Upper lobe of left lung (tissue), 4 donors: Measurements from ENCODE around the gene STARD10.

Experiments used
- CTCF ChIP-seq, 6 experiments: fragments of 450-650 bp in 4 of 6; fragments of 200-600 bp in 2 of 6; sonication (generic) in 2 of 6; IDR thresholded peaks; one replicate each; pipeline ENCODE4 v1.5.1; 2016 to 2019; ENCODE audit warnings: antibody characterized with exemption in 6 of 6
- EP300 ChIP-seq, 4 donors: sonication (generic); formaldehyde crosslinking; IDR thresholded peaks; one replicate each; pipeline ENCODE4 v1.5.1; 2017; ENCODE audit warnings: antibody characterized with exemption in 4 of 4, control low read depth in 2 of 4
- POLR2A ChIP-seq, 4 donors: fragments of 450-650 bp; IDR thresholded peaks; one replicate each; pipeline ENCODE4 v1.5.1; 2016 to 2017; ENCODE audit warnings: antibody characterized with exemption in 4 of 4, mild to moderate bottlenecking in 2 of 4
- POLR2AphosphoS5 ChIP-seq, 2 donors: sonication (generic); formaldehyde crosslinking; IDR thresholded peaks; one replicate each; pipeline ENCODE4 v1.5.1; 2017; ENCODE audit warnings: antibody characterized with exemption in 2 of 2

- TF ChIP-seq CTCF (IDR thresholded peaks at IDR 0.05), result peak in 3 of 6 experiments; percentile 7 to 31 (median 12)
- peak in 1 of 2 donors; percentile 51 for TF ChIP-seq POLR2AphosphoS5 (IDR thresholded peaks at IDR 0.05)
- no peak for TF ChIP-seq EP300 (IDR thresholded peaks at IDR 0.05)
- TF ChIP-seq POLR2A (IDR thresholded peaks at IDR 0.05), result peak in 1 of 4 donors; percentile 31
Measured at GRCh38 chr11:72741429-72741833, 52.4 kb downstream of the STARD10 start.
